Nephron progenitor cell (in vitro differentiated cells): ENCODE data around the gene ZFAND3.
A peak's percentile ranks its signal among the peaks of the same experiment; 100 is the strongest.

ENCODE experiments used
- DNase-seq: peaks from one replicate; pipeline ENCODE4 v3.0.0; 2021
- H3K27ac Mint-ChIP-seq: 2 replicates; pipeline ENCODE4 v1.8.0; 2021; ENCODE audit warnings: mild to moderate bottlenecking, moderate library complexity, mixed read lengths
- H3K27me3 Mint-ChIP-seq: 2 replicates; pipeline ENCODE4 v1.8.0; 2021; ENCODE audit warnings: mild to moderate bottlenecking, low read depth, mixed read lengths; ENCODE audit not compliant: poor library complexity
- H3K36me3 Mint-ChIP-seq: 2 replicates; pipeline ENCODE4 v1.8.0; 2021; ENCODE audit warnings: low read depth, mixed read lengths
- H3K4me1 Mint-ChIP-seq: 2 replicates; pipeline ENCODE4 v1.8.0; 2021; ENCODE audit warnings: mixed read lengths
- H3K4me3 Mint-ChIP-seq: 2 replicates; pipeline ENCODE4 v1.8.0; 2021; ENCODE audit warnings: mild to moderate bottlenecking, moderate library complexity, mixed read lengths
- H3K9me3 Mint-ChIP-seq: 2 replicates; pipeline ENCODE4 v1.8.0; 2021; ENCODE audit warnings: mild to moderate bottlenecking, moderate library complexity, mixed read lengths
- TF ChIP-seq, protein P1 (sequence below): fragments of 200-600 bp; sonication (generic); IDR thresholded peaks from 2 replicates; pipeline ENCODE4 v1.5.0; 2021; ENCODE audit warnings: antibody characterized with exemption

Gene ZFAND3

GRCh38 chr6:38095054-38095453 lies 275.5 kb downstream of the ZFAND3 start:
- H3K27ac Mint-ChIP-seq, result no peak overlapping the region
- no peak overlapping the region for H3K4me3 Mint-ChIP-seq
- no peaks in the 10 kb centered on the region for H3K36me3 Mint-ChIP-seq
- H3K9me3 Mint-ChIP-seq, result no peaks in the 10 kb centered on the region
- no peaks in the 10 kb centered on the region for H3K27me3 Mint-ChIP-seq
- H3K4me1 Mint-ChIP-seq, result no peaks in the 10 kb centered on the region
- no peak for DNase-seq
- TF ChIP-seq, protein P1, sequence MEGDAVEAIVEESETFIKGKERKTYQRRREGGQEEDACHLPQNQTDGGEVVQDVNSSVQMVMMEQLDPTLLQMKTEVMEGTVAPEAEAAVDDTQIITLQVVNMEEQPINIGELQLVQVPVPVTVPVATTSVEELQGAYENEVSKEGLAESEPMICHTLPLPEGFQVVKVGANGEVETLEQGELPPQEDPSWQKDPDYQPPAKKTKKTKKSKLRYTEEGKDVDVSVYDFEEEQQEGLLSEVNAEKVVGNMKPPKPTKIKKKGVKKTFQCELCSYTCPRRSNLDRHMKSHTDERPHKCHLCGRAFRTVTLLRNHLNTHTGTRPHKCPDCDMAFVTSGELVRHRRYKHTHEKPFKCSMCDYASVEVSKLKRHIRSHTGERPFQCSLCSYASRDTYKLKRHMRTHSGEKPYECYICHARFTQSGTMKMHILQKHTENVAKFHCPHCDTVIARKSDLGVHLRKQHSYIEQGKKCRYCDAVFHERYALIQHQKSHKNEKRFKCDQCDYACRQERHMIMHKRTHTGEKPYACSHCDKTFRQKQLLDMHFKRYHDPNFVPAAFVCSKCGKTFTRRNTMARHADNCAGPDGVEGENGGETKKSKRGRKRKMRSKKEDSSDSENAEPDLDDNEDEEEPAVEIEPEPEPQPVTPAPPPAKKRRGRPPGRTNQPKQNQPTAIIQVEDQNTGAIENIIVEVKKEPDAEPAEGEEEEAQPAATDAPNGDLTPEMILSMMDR, result no peak

DNA sequence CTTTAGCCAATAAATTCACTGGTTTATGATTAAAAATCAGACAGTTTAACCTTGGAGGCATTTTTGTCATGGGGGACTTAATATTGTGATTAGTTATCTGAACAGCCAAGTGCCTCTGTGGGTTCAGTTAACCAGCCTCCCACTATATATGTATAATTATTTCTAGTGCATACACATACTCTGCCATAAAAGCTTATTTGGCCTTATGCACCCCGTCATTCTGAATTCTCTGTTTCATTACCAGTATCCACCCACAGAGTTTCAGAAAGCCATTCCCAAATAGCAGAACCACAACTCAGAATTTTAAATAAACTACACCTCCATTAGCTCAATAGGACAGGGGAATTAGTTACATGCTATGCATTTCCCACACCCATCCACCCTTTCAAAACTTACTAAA lies 279.7 kb downstream of the ZFAND3 start:
- H3K27ac Mint-ChIP-seq, result no peak overlapping the region
- no peaks in the 10 kb centered on the region for H3K9me3 Mint-ChIP-seq
- H3K4me3 Mint-ChIP-seq, result no peak overlapping the region
- no peak for DNase-seq
- no peaks in the 10 kb centered on the region for H3K27me3 Mint-ChIP-seq
- no peaks in the 10 kb centered on the region for H3K4me1 Mint-ChIP-seq
- TF ChIP-seq, protein P1, result no peak
- H3K36me3 Mint-ChIP-seq, result peaks cover 8% of the 10 kb centered on the region

DNA sequence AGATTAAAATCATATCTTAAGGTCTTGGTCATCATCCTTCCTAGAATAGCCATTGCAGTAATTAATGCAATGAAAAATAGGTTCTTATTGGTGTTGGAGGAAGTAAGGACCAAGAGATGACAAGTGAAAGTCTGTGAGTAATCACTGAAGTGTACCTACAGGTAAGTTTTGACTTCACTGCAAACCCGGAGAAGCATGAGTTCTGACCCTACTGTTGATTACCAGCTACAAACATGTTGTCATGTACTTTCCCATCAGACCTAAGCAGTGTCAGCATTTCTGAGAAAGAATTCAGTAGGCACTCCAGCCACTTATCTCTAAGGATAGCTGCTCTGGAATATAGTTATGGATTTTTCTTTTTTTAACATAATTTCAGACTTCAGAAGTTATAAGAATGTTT lies 280.9 kb downstream of the ZFAND3 start:
- peaks cover 8% of the 10 kb centered on the region for H3K36me3 Mint-ChIP-seq
- DNase-seq, result no peak
- H3K27ac Mint-ChIP-seq, result no peak overlapping the region
- H3K27me3 Mint-ChIP-seq, result no peaks in the 10 kb centered on the region
- TF ChIP-seq, protein P1, result no peak
- no peaks in the 10 kb centered on the region for H3K9me3 Mint-ChIP-seq
- no peaks in the 10 kb centered on the region for H3K4me1 Mint-ChIP-seq
- no peak overlapping the region for H3K4me3 Mint-ChIP-seq

DNA sequence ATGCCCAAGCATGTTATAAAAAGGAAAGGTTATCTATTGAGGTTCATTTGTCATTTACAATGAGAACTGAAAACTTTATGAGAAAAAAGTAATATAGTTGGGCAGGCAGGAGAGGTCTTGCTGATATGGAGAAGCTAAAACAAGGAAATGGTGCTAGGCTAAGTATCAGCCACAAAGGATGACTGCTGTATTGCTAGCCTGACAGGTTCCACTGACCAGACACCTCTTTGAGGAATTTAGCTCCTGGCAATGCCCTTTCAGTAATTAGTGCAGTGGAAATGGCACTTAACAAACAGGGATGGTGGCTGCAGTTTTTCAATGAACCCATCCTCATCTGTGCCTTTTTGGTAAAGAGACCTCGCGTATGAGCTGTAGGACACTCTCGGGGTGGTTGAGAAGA lies 284.4 kb downstream of the ZFAND3 start:
- no peak for DNase-seq
- Mint-ChIP-seq H3K4me3 (no peak overlapping the region), H3K36me3 (peaks cover 21% of the 10 kb centered on the region), H3K9me3 (no peaks in the 10 kb centered on the region), H3K4me1 (no peaks in the 10 kb centered on the region), H3K27me3 (no peaks in the 10 kb centered on the region), H3K27ac (no peak overlapping the region)
- TF ChIP-seq, protein P1, result no peak

DNA sequence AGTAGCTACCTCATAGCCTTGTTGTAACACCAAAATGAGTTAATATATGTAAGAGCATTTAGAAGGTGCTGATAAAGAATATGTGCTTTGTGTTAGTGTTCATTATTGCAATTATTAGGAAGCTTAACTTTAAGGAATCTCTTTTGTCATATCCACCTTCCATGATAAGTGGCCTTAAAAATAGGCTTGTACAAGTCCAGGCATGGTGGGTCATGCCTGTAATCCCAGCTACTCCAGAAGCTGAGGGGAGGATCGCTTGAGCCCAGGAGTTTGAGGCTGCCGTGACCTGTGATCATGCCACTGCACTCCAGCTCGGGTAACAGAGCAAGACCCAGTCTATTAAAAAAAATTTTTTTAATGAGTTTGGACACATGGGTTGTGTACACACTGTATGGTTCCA lies 285.5 kb downstream of the ZFAND3 start:
- no peaks in the 10 kb centered on the region for H3K27me3 Mint-ChIP-seq
- peaks cover 27% of the 10 kb centered on the region for H3K36me3 Mint-ChIP-seq
- H3K27ac Mint-ChIP-seq, result peak overlapping the region; percentile 23
- H3K9me3 Mint-ChIP-seq, result no peaks in the 10 kb centered on the region
- H3K4me1 Mint-ChIP-seq, result peaks cover 8% of the 10 kb centered on the region
- TF ChIP-seq, protein P1, result no peak
- no peak for DNase-seq
- no peak overlapping the region for H3K4me3 Mint-ChIP-seq

GRCh38 chr6:38107073-38107472 lies 287.5 kb downstream of the ZFAND3 start:
- DNase-seq, result no peak
- Mint-ChIP-seq H3K4me1 (peaks cover 27% of the 10 kb centered on the region), H3K27me3 (no peaks in the 10 kb centered on the region), H3K4me3 (no peak overlapping the region), H3K27ac (peak overlapping the region; percentile 36), H3K9me3 (no peaks in the 10 kb centered on the region), H3K36me3 (peaks cover 20% of the 10 kb centered on the region)
- TF ChIP-seq, protein P1, result no peak
